SK-N-SH treated with all-trans-retinoic acid at 6 μM for 48 hours (cell line): ENCODE results near the gene ARMH1.

ENCODE experiments used
- ARNTL ChIP-seq: fragments of 450-650 bp; formaldehyde crosslinking; IDR thresholded peaks from 2 replicates; pipeline ENCODE4 v1.5.0; 2020; ENCODE audit warnings: low read depth, mild to moderate bottlenecking, moderate library complexity, borderline replicate concordance
- ISL1 ChIP-seq: fragments of 250-450 bp; sonication (Bioruptor Pico); IDR thresholded peaks from 2 replicates; pipeline ENCODE4 v2.1.2; 2022; ENCODE audit warnings: mild to moderate bottlenecking, moderate library complexity
- RARB ChIP-seq: fragments of 250-450 bp; sonication (Bioruptor Pico); IDR thresholded peaks from 2 replicates; pipeline ENCODE4 v1.8.0; 2021; ENCODE audit warnings: mild to moderate bottlenecking, moderate library complexity
- ZFP3 ChIP-seq: fragments of 250-450 bp; sonication (Bioruptor Pico); IDR thresholded peaks from 2 replicates; pipeline ENCODE4 v1.5.0; 2020; ENCODE audit warnings: mild to moderate bottlenecking, moderate library complexity

- TF ChIP-seq ZFP3 (CRISPR knock-in tag): no peak
- no peak for TF ChIP-seq ARNTL (CRISPR knock-in tag)
- no peak for TF ChIP-seq ISL1 (CRISPR knock-in tag)
- TF ChIP-seq RARB (CRISPR knock-in tag): no peak
Observed at GRCh38 chr1:44655609-44656008, 18.9 kb upstream of the ARMH1 start.
